ENCODE data around the gene RDH13.
A peak's percentile ranks its signal among the peaks of the same experiment; 100 is the strongest.

The RDH13 gene

DNA sequence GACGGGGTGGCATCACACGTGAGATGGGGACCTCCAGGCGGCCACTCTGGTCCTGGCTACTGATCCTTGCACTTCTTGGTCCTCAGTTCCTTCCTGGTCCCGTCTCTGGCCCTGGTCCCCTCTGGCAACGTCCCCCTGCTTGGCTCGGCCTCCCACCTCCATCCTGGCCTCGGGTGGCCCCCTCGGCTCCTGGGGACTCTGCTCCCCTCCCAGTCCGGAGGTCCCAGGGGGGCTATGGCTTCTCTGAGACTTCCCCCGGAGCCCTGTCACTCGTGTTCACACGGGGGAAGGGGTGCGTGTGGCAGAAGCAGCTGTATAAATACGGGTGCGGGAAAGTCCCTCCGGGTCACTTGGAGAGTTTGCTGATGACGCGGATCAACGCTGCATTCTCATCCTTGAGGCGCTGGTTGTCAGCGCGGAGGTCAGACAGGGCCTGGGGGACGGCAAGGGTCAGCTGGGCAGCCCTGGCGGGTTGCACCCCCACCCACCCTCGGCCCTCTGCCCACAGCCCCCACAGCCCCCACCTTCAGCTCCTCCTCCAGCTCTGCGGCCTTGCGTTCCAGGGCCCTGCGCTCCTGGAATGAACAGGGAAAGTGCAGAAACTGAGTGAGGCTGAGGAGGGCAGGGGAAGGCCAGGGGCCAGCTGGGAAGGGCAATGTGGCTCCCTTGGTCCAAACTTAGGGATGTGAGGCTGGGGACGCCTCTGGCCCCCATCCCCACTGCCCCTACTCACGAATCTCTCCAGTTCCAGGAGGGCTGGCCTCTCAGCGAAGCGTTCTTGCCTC is 28.4 kb upstream of the RDH13 start:
- no peak for TF ChIP-seq SNAI2 (CRISPR knock-in tag; IDR thresholded peaks at IDR 0.05)
- TF ChIP-seq, protein P1, sequence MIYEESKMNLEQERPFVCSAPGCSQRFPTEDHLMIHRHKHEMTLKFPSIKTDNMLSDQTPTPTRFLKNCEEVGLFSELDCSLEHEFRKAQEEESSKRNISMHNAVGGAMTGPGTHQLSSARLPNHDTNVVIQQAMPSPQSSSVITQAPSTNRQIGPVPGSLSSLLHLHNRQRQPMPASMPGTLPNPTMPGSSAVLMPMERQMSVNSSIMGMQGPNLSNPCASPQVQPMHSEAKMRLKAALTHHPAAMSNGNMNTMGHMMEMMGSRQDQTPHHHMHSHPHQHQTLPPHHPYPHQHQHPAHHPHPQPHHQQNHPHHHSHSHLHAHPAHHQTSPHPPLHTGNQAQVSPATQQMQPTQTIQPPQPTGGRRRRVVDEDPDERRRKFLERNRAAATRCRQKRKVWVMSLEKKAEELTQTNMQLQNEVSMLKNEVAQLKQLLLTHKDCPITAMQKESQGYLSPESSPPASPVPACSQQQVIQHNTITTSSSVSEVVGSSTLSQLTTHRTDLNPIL (CRISPR knock-in tag; IDR thresholded peaks at IDR 0.05; ENCODE audit: low read depth): no peak
- no peak for ATAC-seq

DNA sequence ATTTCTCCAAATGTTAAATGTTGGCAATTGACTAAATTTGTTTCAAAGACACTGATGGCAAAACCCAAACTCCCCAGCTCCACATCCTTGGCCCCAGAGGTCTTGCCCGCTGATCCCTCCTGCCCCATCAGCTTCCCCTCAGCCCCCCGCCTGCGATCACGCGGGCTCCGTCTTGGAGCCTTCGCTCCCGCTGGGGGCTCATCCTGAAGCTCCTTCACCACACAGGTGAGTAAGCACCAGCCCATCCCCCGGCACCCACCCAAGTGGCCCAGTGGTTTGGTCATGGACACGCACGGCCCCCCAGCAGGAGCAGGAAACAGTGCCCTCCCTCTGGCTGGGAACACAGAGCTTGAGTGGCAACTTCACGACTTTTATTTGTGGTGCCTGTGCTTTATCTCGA is 27.6 kb upstream of the RDH13 start:
- TF ChIP-seq RARB (CRISPR knock-in tag; IDR thresholded peaks at IDR 0.05) (no peak), ZFP3 (CRISPR knock-in tag; IDR thresholded peaks at IDR 0.05) (no peak), ARNTL (CRISPR knock-in tag; IDR thresholded peaks at IDR 0.05; ENCODE audit: borderline replicate concordance, low read depth) (no peak), ZNF8 (CRISPR knock-in tag; IDR thresholded peaks at IDR 0.05) (no peak)
- TF ChIP-seq, protein P2, sequence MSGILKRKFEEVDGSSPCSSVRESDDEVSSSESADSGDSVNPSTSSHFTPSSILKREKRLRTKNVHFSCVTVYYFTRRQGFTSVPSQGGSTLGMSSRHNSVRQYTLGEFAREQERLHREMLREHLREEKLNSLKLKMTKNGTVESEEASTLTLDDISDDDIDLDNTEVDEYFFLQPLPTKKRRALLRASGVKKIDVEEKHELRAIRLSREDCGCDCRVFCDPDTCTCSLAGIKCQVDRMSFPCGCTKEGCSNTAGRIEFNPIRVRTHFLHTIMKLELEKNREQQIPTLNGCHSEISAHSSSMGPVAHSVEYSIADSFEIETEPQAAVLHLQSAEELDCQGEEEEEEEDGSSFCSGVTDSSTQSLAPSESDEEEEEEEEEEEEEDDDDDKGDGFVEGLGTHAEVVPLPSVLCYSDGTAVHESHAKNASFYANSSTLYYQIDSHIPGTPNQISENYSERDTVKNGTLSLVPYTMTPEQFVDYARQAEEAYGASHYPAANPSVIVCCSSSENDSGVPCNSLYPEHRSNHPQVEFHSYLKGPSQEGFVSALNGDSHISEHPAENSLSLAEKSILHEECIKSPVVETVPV (CRISPR knock-in tag; IDR thresholded peaks at IDR 0.05): no peak

DNA sequence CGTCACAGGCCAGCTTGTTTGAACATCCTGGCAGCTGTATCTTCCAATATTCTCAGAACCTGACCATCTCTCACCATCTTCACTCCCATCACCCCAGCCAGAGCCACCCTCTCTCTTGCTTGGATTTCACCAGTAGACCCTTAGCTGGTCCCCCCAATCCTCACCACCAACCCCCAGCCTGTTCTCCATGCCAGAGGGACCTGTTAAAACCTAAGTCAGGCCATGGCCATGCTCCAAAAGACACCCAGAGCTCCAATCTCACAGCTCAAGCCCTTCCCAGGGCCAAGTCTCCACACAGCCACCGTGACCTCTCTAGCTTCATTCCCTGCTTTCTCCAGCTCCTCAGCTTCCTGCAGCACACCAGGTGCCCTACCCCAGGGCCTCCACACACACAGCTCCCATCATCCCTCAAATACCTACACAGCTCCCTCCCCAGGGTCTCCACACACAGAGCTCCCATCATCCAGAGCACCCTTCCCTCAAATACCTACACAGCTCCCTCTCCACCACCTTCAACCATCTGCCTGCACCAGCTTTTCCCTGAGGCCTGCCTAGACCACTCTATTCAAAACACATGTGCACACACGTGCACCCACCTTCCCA is 26.5 kb upstream of the RDH13 start:
- TF ChIP-seq ISL1 (CRISPR knock-in tag; IDR thresholded peaks at IDR 0.05) (no peak), ESRRG (CRISPR knock-in tag; IDR thresholded peaks at IDR 0.05) (no peak), SNAI2 (CRISPR knock-in tag; IDR thresholded peaks at IDR 0.05) (no peak), GLIS3 (CRISPR knock-in tag; IDR thresholded peaks at IDR 0.05) (no peak), ZNF565 (CRISPR knock-in tag; conservative IDR thresholded peaks at IDR 0.05; ENCODE audit: low read depth) (no peak)
- TF ChIP-seq, protein P3, sequence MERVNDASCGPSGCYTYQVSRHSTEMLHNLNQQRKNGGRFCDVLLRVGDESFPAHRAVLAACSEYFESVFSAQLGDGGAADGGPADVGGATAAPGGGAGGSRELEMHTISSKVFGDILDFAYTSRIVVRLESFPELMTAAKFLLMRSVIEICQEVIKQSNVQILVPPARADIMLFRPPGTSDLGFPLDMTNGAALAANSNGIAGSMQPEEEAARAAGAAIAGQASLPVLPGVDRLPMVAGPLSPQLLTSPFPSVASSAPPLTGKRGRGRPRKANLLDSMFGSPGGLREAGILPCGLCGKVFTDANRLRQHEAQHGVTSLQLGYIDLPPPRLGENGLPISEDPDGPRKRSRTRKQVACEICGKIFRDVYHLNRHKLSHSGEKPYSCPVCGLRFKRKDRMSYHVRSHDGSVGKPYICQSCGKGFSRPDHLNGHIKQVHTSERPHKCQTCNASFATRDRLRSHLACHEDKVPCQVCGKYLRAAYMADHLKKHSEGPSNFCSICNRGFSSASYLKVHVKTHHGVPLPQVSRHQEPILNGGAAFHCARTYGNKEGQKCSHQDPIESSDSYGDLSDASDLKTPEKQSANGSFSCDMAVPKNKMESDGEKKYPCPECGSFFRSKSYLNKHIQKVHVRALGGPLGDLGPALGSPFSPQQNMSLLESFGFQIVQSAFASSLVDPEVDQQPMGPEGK (CRISPR knock-in tag; IDR thresholded peaks at IDR 0.05; ENCODE audit: borderline replicate concordance): no peak
- TF ChIP-seq, protein P4, sequence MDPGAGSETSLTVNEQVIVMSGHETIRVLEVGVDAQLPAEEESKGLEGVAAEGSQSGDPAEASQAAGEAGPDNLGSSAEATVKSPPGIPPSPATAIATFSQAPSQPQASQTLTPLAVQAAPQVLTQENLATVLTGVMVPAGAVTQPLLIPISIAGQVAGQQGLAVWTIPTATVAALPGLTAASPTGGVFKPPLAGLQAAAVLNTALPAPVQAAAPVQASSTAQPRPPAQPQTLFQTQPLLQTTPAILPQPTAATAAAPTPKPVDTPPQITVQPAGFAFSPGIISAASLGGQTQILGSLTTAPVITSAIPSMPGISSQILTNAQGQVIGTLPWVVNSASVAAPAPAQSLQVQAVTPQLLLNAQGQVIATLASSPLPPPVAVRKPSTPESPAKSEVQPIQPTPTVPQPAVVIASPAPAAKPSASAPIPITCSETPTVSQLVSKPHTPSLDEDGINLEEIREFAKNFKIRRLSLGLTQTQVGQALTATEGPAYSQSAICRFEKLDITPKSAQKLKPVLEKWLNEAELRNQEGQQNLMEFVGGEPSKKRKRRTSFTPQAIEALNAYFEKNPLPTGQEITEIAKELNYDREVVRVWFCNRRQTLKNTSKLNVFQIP (CRISPR knock-in tag; IDR thresholded peaks at IDR 0.05; ENCODE audit: borderline replicate concordance, low read depth): no peak
- TF ChIP-seq, protein P5, sequence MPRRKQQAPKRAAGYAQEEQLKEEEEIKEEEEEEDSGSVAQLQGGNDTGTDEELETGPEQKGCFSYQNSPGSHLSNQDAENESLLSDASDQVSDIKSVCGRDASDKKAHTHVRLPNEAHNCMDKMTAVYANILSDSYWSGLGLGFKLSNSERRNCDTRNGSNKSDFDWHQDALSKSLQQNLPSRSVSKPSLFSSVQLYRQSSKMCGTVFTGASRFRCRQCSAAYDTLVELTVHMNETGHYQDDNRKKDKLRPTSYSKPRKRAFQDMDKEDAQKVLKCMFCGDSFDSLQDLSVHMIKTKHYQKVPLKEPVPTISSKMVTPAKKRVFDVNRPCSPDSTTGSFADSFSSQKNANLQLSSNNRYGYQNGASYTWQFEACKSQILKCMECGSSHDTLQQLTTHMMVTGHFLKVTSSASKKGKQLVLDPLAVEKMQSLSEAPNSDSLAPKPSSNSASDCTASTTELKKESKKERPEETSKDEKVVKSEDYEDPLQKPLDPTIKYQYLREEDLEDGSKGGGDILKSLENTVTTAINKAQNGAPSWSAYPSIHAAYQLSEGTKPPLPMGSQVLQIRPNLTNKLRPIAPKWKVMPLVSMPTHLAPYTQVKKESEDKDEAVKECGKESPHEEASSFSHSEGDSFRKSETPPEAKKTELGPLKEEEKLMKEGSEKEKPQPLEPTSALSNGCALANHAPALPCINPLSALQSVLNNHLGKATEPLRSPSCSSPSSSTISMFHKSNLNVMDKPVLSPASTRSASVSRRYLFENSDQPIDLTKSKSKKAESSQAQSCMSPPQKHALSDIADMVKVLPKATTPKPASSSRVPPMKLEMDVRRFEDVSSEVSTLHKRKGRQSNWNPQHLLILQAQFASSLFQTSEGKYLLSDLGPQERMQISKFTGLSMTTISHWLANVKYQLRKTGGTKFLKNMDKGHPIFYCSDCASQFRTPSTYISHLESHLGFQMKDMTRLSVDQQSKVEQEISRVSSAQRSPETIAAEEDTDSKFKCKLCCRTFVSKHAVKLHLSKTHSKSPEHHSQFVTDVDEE (CRISPR knock-in tag; IDR thresholded peaks at IDR 0.05): no peak
- ATAC-seq: no peak

More for the DNA sequence above, 27.6 kb upstream of the RDH13 start:
- ATAC-seq: no peak

DNA sequence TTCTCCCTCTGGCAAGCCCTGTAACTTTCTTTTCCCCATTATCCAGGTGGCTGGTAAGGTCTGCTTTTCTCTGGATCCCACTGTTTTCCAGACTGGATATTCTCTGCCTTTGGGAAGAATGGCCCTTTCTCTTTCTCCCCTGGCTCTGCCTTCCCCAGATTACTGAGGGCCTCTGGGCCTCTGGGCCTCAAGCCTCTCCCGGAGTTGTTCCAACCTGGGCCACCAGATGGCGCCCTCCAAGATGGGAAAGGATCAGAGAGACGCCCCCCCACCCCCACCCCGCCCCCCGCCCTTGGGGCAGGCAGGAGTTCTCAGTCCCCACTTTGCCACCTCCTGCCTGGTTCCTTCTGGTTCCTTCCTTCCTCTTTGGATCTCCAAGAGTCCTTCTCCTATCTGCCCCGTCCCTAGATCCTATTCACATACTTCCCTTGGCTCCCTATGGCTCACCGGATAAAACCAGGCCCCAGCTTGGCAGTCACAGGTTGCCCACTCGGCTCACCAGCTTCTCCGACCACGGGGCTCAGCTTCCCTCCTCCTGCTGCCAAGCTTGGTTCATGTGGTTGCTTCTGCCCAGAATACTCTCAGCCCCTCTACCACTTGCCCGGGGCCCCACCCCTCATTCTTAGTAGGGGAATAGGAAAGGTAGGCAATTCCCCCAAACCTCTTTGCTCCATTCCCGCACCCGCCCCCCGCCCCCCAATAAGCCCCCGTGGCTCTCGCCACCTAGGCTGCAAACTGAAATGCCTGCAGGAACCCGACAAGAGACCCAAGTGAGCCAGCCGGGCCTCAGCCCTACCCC is 25.8 kb upstream of the RDH13 start:
- TF ChIP-seq, protein P2 (CRISPR knock-in tag; IDR thresholded peaks at IDR 0.05): no peak
- no peak for TF ChIP-seq OSR1 (CRISPR knock-in tag; IDR thresholded peaks at IDR 0.05)
- TF ChIP-seq TOX (CRISPR knock-in tag; IDR thresholded peaks at IDR 0.05; ENCODE audit: borderline replicate concordance): no peak
- TF ChIP-seq, protein P3 (CRISPR knock-in tag; IDR thresholded peaks at IDR 0.05; ENCODE audit: borderline replicate concordance): no peak
- TF ChIP-seq GLIS3 (CRISPR knock-in tag; IDR thresholded peaks at IDR 0.05): no peak
- TF ChIP-seq ZFP3 (CRISPR knock-in tag; IDR thresholded peaks at IDR 0.05): no peak
- no peak for TF ChIP-seq CSDC2 (CRISPR knock-in tag; IDR thresholded peaks at IDR 0.05)
- no peak for TF ChIP-seq ZFP30 (CRISPR knock-in tag; IDR thresholded peaks at IDR 0.05)
- no peak for TF ChIP-seq ISL1 (CRISPR knock-in tag; IDR thresholded peaks at IDR 0.05)
- no peak for TF ChIP-seq ZNF8 (CRISPR knock-in tag; IDR thresholded peaks at IDR 0.05)
- TF ChIP-seq RARB (CRISPR knock-in tag; IDR thresholded peaks at IDR 0.05): no peak
- TF ChIP-seq ARNTL (CRISPR knock-in tag; IDR thresholded peaks at IDR 0.05; ENCODE audit: borderline replicate concordance, low read depth): no peak
- no peak for TF ChIP-seq SNAI2 (CRISPR knock-in tag; IDR thresholded peaks at IDR 0.05)
- TF ChIP-seq ZC3H10 (CRISPR knock-in tag; IDR thresholded peaks at IDR 0.05): no peak
- peak; percentile 50 for ATAC-seq

All from SK-N-SH treated with all-trans-retinoic acid at 6 μM for 48 hours (cell line).